ENCODE measurements around the gene HES7. TPM values are rescaled to one million over a fixed set of nuclear protein-coding genes. Genes with fewer than 3 reads are reported as not detected.
A peak's percentile ranks its signal among the peaks of the same experiment; 100 is the strongest.

The HES7 gene
- total RNA-seq, 2 donors from 2014 or later, result 7.5 to 10.7 TPM

- DNase-seq (ENCODE audit: low spot score in 2 of 2), result no peak
- ATAC-seq, result peak in 1 of 2 donors; percentile 49
- H3K27ac Mint-ChIP-seq, result no peak overlapping the region
- no peaks in the 10 kb centered on the region for H3K9me3 Mint-ChIP-seq
- H3K36me3 Mint-ChIP-seq, result peaks cover 0 to 8% of the 10 kb centered on the region in 2 donors
Measured at GRCh38 chr17:8138374-8138671, 14.4 kb upstream of the HES7 start.

- ATAC-seq, result no peak
- peaks cover 0 to 8% of the 10 kb centered on the region in 2 donors for H3K36me3 Mint-ChIP-seq
- peak in 1 of 2 donors; percentile 62 for DNase-seq (ENCODE audit: low spot score in 2 of 2)
- H3K27ac Mint-ChIP-seq, result no peak overlapping the region
- no peaks in the 10 kb centered on the region for H3K9me3 Mint-ChIP-seq
Measured at GRCh38 chr17:8137645-8138373, 13.9 kb upstream of the HES7 start.

GRCh38 chr17:8133941-8134340 lies 10.0 kb upstream of the HES7 start:
- no peak for ATAC-seq
- no peak for DNase-seq (ENCODE audit: low spot score in 2 of 2)
- Mint-ChIP-seq H3K9me3 (no peaks in the 10 kb centered on the region), H3K27ac (no peak overlapping the region), H3K36me3 (no peaks in the 10 kb centered on the region)

GRCh38 chr17:8133399-8133798 lies 9.5 kb upstream of the HES7 start:
- Mint-ChIP-seq H3K9me3 (no peaks in the 10 kb centered on the region), H3K27ac (no peak overlapping the region), H3K36me3 (no peaks in the 10 kb centered on the region)
- ATAC-seq (no peak), DNase-seq (ENCODE audit: low spot score in 2 of 2) (no peak)

GRCh38 chr17:8131844-8132441 lies 8.0 kb upstream of the HES7 start:
- DNase-seq (ENCODE audit: low spot score in 2 of 2) (no peak), ATAC-seq (peak; percentile 58 to 64)
- Mint-ChIP-seq H3K9me3 (no peaks in the 10 kb centered on the region), H3K27ac (peak overlapping the region in 1 of 2 donors; percentile 32), H3K36me3 (peaks cover 0 to 3% of the 10 kb centered on the region in 2 donors)

GRCh38 chr17:8128125-8128784 lies 4.3 kb upstream of the HES7 start:
- no peak for DNase-seq (ENCODE audit: low spot score in 2 of 2)
- no peak overlapping the region for H3K27ac Mint-ChIP-seq
- no peaks in the 10 kb centered on the region for H3K9me3 Mint-ChIP-seq
- ATAC-seq, result no peak
- peaks cover 8 to 19% of the 10 kb centered on the region in 2 donors for H3K36me3 Mint-ChIP-seq

GRCh38 chr17:8126491-8127066 lies 2.7 kb upstream of the HES7 start:
- peak; percentile 50 to 61 for ATAC-seq
- Mint-ChIP-seq H3K9me3 (no peaks in the 10 kb centered on the region), H3K36me3 (peaks cover 8 to 19% of the 10 kb centered on the region in 2 donors), H3K27ac (peak overlapping the region; percentile 99 to 100)
- DNase-seq (ENCODE audit: low spot score in 2 of 2), result peak; percentile 60 to 75

- ATAC-seq, result peak; percentile 2 to 8
- peak; percentile 48 to 72 for DNase-seq (ENCODE audit: low spot score in 2 of 2)
- Mint-ChIP-seq H3K27ac (peak overlapping the region; percentile 99 to 100), H3K9me3 (no peaks in the 10 kb centered on the region), H3K36me3 (peaks cover 8 to 19% of the 10 kb centered on the region in 2 donors)
Measured at GRCh38 chr17:8125947-8126490, 2.1 kb upstream of the HES7 start.

- ATAC-seq, result peak; percentile 33 to 49
- peak overlapping the region; percentile 99 to 100 for H3K27ac Mint-ChIP-seq
- H3K36me3 Mint-ChIP-seq, result peaks cover 8 to 19% of the 10 kb centered on the region in 2 donors
- no peaks in the 10 kb centered on the region for H3K9me3 Mint-ChIP-seq
- DNase-seq (ENCODE audit: low spot score in 2 of 2), result peak; percentile 88 to 95
Measured at GRCh38 chr17:8125154-8125946, 1.4 kb upstream of the HES7 start.

- peak in 1 of 2 donors; percentile 34 for DNase-seq (ENCODE audit: low spot score in 2 of 2)
- Mint-ChIP-seq H3K36me3 (peaks cover 8 to 19% of the 10 kb centered on the region in 2 donors), H3K27ac (peak overlapping the region; percentile 99 to 100), H3K9me3 (no peaks in the 10 kb centered on the region)
- peak in 1 of 2 donors; percentile 7 for ATAC-seq
Measured at GRCh38 chr17:8124350-8125153, 646 bp upstream of the HES7 start.

- Mint-ChIP-seq H3K27ac (peak overlapping the region; percentile 20 to 57), H3K36me3 (peaks cover 8 to 19% of the 10 kb centered on the region in 2 donors), H3K9me3 (no peaks in the 10 kb centered on the region)
- DNase-seq (ENCODE audit: low spot score in 2 of 2), result peak; percentile 60 to 65
- ATAC-seq, result peak in 1 of 2 donors; percentile 19
Measured at GRCh38 chr17:8122924-8123694, 797 bp downstream of the HES7 start.

- Mint-ChIP-seq H3K27ac (no peak overlapping the region), H3K9me3 (no peaks in the 10 kb centered on the region), H3K36me3 (peaks cover 8 to 19% of the 10 kb centered on the region in 2 donors)
- DNase-seq (ENCODE audit: low spot score in 2 of 2), result peak in 1 of 2 donors; percentile 33
- no peak for ATAC-seq
Measured at GRCh38 chr17:8122422-8122923, 1.4 kb downstream of the HES7 start.

GRCh38 chr17:8121681-8122421 lies 2.1 kb downstream of the HES7 start:
- H3K9me3 Mint-ChIP-seq, result no peaks in the 10 kb centered on the region
- H3K36me3 Mint-ChIP-seq, result peaks cover 8 to 15% of the 10 kb centered on the region in 2 donors
- no peak overlapping the region for H3K27ac Mint-ChIP-seq
- DNase-seq (ENCODE audit: low spot score in 2 of 2) (peak; percentile 73 to 74), ATAC-seq (peak; percentile 13 to 25)

- DNase-seq (ENCODE audit: low spot score in 2 of 2) (no peak), ATAC-seq (peak in 1 of 2 donors; percentile 0)
- Mint-ChIP-seq H3K9me3 (no peaks in the 10 kb centered on the region), H3K36me3 (peaks cover 8 to 12% of the 10 kb centered on the region in 2 donors), H3K27ac (peak overlapping the region; percentile 99 to 100)
Measured at GRCh38 chr17:8121407-8121680, 2.6 kb downstream of the HES7 start.
